Fibroblast of skin of right quadriceps (primary cell): ENCODE results near the gene ID4.
A peak's percentile ranks its signal among the peaks of the same experiment; 100 is the strongest.
"Not testable (repeated sequence)": the region's sequence is repeated elsewhere in the genome, so short reads cannot be mapped to it uniquely, and the experiment has no call there.

Experiments
- DNase-seq: peaks from one replicate; pipeline ENCODE4 v3.0.0-alpha.2; 2013

The ID4 gene

DNA sequence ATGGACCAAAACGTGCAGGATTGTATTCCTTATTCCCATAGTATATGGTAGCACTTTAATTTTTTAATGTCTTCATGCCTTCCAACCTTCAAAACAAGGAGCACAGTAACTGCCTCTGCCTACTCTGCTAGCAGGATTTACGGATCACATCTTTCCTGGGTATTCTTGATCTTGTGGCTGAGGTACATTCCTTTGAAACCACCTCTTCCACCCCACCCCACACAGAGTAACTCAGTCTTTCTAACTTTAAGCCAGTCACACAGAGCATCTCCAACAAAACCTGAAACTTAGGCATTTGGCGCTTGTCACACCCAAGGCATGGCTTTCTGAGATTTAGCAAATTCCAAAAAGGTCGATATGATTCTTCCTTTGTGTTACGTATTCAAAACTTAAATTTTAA, 2.3 kb upstream of the ID4 start:
- DNase-seq, result no peak

DNA sequence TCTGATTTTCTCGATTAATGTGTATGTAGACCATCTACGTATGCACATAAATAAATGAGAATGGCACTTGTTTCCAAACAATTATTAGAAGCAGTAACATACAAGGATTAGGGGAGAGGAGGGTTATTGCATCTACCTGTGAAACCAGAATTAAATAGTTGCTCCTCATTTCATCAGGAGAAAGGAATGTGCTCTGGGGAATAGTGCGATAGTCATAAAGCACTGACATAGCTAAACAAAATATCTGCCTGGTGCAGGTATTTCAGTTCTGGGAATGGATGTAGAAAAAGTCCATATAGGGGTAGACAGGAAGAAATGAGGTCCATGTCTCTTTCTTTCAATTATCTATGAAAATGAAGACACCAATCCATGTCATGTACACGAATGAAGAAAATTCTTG, 1.6 kb upstream of the ID4 start:
- no peak for DNase-seq

DNA sequence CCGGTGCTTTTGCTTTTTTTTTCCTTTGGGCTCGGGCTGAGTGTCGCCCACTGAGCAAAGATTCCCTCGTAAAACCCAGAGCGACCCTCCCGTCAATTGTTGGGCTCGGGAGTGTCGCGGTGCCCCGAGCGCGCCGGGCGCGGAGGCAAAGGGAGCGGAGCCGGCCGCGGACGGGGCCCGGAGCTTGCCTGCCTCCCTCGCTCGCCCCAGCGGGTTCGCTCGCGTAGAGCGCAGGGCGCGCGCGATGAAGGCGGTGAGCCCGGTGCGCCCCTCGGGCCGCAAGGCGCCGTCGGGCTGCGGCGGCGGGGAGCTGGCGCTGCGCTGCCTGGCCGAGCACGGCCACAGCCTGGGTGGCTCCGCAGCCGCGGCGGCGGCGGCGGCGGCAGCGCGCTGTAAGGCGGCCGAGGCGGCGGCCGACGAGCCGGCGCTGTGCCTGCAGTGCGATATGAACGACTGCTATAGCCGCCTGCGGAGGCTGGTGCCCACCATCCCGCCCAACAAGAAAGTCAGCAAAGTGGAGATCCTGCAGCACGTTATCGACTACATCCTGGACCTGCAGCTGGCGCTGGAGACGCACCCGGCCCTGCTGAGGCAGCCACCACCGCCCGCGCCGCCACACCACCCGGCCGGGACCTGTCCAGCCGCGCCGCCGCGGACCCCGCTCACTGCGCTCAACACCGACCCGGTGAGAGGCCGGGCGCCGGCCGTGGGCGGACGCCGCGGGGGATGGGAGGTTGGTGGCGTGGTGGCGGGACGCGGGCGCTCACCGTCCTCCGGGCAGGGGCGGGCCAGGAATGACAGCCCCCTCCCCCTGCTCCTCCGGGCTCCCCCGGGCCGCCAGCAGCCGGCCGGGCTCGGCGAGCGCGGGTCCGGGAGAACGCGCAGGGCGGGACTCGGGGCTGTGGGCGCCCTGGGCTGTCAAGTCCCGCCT, 606 bp downstream of the ID4 start:
- peak; percentile 30 for DNase-seq

DNA sequence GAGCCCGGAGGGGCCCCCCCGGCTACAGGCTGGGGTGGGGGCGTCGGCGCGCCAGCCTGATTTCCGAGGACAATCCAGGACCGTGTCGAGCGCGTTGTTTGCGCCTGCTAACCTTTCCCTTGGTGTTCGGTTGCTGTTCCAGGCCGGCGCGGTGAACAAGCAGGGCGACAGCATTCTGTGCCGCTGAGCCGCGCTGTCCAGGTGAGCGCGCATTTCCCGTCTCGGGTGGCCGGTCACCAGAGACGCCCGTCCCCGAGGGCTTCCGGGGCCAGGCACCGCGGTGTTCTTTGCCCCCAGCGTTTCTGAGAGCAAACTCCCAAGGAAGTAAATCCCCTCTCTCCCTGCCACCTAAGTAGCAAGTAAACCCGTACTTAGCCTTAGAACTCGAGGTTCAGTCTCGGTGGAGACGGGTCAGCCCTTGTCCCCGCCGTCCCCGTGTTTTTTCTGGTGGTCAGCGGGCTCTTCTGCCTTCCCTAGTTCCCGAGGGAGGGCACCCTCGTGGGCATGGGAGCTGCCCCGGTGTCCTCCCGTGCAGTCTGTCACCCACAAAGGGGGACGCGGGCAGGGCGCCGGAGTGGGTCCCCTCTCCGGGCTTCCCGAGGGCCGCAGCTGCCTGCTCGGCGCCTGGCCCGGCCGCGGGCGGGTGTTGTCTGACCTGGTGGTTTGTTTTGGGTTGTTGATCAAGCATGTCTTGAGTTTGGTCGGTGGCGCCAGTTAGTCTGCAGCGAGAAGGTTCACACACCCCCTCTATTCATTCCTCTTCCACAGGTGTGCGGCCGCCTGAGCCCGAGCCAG, 1.5 kb downstream of the ID4 start:
- DNase-seq, result no peak

DNA sequence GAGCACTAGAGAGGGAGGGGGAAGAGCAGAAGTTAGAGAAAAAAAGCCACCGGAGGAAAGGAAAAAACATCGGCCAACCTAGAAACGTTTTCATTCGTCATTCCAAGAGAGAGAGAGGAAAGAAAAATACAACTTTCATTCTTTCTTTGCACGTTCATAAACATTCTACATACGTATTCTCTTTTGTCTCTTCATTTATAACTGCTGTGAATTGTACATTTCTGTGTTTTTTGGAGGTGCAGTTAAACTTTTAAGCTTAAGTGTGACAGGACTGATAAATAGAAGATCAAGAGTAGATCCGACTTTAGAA, 2.0 kb downstream of the ID4 start:
- DNase-seq, result no peak

DNA sequence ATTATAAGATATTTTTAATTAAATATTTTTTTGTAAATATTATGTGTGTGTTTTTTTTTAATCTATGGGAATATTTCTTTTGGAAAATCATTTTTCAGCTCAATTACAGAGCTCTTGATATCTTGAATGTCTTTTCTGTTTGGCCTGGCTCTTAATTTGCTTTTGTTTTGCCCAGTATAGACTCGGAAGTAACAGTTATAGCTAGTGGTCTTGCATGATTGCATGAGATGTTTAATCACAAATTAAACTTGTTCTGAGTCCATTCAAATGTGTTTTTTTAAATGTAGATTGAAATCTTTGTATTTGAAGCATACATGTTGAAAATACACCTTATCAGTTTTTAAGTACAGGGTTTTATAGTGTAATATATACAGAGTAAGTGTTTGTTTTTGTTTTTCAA, 2.6 kb downstream of the ID4 start:
- DNase-seq, result no peak

DNA sequence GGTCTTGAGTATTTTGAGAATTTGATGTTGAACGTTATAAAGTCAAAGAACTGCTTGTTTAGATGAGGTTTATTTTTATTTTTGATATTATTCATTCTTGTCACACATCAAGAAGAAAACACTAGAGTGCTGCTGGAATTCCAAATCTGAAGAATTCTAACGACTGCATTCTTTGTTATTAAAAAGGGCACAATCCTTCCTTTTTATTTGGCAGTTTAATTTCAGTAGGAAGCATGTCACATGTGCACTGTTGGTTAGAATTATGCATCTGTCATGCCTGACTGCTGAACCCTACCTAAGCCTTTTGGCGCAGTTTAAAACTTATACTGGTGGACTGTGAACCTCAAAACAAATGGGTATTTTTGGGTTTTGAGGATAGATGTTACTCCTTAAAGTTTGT, 4.0 kb downstream of the ID4 start:
- DNase-seq, result no peak

DNA sequence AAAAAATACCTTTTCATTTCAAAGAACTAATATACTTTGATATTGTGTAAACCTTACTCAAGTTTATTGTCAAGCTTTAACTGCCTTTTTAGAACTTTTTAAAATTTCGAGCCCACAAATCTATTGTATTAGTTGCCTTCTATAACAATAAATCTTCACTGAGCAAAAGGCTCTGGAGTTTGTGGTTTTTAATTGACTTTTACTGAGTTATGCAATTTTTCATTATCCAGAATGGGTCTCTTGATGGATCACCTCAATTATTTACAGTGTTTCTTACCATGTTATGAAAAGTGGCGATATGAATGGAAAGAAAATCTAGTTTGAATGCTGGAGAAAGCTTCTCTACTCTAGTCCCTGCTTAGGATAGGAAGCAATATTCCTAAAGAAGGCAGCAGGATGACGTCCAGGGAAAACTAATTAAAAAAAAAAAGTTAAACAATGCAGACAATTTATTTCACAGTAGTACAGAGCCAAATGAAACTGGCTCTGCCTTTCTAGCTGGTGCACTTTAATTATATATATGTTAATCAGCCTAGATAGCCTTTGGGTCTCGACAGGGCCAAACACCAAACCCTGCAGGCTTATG, 5.0 kb downstream of the ID4 start:
- DNase-seq, result no peak

DNA sequence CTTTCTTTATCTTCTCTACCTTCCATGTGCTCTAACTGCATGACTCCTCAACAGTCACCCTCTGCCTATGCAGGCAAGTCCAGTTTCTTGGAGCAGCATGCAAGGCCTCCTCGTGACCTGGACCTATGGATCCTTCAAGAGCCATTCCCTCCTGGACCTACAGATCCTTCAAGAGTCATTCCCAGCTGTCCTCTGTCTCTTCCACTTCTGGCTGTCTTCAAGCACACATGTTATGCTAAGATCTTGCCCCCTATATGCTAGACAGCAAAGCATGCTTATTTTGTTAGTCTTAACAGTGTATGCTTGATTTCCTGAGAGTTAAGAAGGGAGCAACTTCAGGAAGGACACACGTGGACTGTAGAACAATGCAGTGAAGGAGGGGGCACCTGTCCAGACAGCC, 7.5 kb downstream of the ID4 start:
- DNase-seq, result no peak

DNA sequence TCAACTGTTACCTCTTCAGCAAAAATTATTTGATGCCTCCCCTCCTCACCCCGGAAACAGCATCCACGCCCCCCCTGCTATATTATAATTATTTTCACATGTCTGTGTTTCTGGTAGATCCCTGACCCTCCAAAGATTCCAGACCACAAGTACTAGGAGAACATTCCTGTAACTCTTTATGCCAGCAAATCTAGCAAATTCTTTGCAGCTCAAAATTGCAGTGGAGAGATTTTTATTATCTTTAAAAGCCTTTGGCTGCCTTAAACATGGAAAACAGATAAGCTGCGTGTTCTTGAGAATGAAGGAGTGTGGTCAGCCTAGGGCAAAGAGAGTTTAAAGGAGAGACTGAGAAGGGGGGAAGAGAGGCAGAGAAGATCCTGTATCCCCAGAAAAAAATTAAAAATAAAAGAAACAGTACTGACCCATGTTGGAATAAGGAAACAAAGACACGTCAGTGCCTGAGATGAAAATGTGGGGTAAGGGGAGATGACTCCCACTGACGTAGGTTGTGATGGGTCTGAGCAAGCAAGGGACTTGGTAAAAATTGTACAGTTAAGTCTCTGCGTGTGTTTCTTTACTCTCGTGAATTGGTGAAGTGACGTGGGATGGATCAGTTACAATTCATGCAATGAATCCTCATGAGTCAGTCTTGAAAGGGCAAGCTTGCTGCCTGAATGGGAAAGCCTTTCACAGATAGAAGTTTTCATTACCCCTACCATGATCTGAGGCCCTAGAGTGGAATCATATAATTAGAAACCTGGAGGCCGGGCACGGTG, 8.3 kb downstream of the ID4 start:
- peak; percentile 57 for DNase-seq

DNA sequence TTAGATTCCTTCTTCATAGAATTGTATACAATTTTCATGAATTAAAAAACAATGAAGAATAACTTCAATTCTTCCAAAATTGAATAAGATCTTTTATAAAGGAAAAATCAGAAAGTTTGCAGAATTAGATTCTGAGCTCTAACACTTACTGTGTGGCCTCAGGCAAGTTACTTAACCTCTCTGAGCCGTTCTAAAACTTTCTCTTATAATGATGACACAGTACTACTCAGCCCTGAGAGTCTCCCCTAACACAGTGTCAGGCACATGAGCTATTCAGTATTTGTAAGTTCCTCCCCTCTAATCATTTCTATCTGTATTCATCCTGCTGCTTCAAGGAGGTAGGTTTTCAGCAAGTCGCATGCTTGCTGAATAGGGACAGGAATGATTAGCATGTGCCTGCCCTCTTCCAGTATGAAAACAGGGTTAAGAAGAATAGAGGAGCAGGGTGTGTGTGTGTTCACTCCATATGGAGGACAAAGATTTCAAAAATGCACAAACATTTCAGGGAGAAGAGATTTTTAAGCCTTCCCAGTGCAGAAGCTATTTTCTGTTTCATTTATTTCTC, 11.4 kb downstream of the ID4 start:
- DNase-seq, result no peak

DNA sequence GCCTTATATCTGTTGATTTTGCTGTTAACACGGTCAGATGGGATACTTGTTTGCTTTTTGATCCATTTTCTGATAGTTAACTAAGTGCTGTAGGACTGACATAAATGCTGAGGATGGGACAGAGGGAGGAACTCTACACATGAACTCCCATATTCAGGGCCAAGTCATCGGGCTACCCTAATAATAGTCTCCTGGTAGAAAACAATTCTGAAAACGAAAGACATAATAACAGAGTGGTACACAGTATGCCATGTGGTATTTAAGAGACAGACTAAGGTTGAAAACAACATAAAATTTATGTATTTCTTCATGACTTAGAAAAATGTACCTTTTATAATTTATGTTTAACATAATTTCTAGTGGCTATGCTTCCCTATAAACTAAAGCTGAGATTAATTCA, 12.0 kb downstream of the ID4 start:
- no peak for DNase-seq

DNA sequence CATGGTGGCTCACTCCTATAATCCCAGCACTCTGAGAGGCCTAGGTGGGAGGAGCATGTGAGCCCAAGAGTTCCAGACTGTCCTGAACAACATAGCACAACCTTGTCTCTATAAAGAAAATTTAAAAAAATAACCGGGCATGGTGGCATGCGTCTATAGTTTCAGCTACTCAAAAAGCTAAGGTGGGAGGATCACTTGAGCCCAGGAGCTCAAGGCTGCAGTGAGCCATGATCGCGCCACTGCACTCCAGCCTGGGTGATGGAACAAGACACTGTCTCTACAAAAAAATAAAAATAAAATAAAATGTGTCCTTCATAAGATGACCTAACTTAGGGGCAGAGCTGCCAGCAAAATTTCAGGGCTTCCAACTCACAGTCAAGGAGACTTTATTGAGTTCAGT, 12.6 kb downstream of the ID4 start:
- no peak for DNase-seq

DNA sequence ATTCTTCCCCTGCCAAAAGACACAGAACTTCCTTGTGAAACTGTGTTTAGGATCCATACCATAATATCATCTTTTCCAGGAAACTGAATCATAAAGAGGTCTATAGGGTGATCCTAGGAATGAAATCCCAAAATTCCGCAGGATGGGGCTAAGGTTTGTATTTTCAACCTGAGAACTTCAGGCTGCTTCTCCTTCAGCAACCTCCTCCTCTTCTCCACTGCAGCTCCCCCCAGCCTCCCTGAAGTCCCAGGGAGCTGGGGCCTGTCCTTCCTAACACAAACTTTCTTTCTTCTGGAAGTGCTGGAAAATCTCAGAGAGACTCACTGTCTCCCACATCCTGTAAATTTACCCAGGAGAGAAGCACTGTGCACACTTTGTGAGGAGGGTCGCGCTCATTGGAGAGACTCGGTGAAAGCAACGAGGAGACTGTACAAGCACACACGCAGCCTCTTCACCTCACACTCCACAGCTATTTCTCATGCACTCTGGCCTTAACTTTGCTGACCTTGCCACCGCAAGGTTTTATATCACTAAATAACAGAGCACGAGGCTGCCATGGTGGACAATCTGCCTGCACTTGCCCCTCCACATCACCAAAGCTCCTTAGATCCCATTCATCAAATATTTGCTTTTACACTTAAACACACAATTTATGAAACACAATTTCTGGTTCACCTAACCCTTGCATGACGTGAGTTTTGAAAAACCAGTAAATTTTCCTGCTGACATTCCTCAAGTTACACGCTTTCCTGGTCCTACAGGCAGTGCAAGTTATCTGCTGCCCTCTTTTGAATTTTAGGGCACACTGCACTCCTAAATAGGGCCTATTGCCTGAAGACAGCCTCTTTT, 14.3 kb downstream of the ID4 start:
- peak; percentile 82 for DNase-seq

DNA sequence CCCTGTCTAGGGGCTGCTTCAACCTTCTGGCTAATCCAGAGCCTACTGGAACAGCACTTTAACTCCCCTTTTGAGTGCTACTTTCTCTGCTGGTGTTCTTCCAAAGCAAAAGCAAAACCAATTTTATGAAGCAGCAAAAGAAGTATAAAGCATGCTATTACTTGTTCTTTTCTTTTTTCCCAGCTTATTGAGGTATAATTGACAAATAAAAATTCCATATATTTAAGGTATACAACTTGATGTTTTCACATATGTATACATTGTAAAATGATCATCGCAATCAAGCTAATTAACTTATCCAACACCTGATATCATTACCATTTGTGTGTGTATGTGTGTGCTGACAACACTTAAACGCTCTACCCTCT, 14.9 kb downstream of the ID4 start:
- no peak for DNase-seq

DNA sequence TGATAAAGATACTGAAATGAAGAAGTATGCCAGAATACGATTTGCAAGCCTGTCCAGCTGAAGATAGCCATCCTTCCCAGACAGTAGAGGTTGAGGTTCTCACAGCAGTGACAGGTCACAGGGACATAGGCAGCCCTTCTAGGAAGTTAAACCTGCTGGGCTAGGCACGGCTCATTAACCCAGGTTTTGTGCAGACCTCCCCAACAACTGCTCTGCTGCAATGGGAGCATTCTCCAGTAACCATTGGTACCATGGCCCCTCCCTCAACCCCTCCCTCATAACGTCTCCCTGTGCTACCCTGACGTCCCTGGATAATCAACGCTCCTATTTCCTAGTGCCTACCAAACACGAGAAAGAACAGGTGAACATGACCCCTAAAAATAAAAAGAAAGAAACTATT, 15.8 kb downstream of the ID4 start:
- DNase-seq, result no peak

DNA sequence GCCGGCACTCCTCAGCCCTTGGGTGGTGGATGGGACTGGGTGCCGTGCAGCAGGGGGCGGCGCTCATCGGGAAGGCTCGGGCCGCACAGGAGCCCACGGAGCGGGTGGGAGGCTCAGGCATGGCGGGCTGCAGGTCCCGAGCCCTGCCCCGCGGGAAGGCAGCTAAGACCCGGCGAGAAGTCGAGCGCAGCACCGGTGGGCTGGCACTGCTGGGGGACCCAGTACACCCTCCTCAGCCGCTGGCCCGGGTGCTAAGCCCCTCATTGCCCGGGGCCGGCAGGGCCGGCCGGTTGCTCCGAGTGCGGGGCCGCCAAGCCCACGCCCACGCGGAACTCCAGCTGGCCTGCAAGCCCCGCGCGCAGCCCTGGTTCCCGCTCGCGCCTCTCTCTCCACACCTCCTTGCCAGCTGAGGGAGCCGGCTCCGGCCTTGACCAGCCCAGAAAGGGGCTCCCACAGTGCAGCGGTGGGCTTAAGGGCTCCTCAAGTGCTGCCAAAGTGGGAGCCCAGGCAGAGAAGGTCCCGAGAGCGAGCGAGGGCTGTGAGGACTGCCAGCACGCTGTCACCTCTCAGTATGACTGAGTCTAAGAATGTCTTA, 17.3 kb downstream of the ID4 start:
- DNase-seq, result not testable (repeated sequence)

DNA sequence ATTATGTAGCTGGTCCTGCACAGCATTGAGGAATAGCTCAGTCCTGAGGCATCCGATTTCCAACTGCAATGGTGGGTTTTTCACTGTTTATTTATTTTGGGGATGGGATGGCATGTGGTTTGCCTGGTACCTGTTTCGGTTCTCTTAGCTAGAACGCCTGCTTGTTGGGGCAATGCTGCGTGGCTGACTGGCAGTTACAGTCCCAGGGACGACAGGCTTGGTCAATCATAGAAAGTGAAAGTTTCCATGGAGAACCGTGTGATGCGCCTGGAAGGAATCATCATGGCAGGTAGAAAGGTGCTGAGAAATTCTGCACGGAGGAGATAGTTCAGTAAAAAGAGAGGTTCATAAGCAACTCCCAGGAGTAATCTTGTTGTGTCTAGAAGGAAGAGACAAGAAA, 18.4 kb downstream of the ID4 start:
- DNase-seq, result no peak

DNA sequence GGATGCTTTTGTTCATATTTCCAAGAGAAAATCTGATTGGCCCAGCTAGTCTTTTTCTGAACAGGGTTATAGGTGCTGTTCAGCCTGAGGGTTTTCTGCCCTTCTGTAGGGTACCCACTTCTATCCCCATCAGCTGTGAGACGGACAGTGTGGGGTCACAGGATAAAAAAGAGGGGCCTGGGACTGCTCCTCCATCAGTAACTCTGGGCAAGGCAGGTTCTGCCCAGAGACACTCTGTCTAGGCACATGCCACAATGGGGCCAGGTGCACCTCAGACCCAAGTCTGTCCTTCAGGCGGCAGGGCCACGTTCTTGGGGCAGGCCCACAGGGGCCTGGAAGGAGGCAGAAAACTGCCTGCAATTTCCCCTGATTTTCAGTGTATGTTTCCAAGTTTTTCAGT, 20.0 kb downstream of the ID4 start:
- no peak for DNase-seq

DNA sequence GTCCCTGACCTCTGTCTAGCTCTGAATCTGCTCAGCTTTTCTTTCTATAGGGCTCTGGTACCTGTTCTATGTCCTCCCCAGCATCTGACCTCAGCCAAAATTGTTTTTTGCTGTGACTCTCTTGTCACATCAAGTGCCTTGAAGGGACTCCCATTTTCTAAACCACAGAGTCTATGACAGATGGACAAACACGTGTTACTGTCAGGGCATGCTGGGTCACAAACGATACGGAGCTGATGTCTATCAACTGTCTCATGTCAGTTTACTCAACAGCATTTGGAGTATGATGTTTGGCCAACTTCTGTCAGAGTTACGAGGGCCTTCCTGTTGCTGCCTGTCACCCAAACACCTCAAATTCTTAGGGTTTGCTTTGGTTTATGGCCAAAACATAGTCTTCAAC, 20.5 kb downstream of the ID4 start:
- no peak for DNase-seq

DNA sequence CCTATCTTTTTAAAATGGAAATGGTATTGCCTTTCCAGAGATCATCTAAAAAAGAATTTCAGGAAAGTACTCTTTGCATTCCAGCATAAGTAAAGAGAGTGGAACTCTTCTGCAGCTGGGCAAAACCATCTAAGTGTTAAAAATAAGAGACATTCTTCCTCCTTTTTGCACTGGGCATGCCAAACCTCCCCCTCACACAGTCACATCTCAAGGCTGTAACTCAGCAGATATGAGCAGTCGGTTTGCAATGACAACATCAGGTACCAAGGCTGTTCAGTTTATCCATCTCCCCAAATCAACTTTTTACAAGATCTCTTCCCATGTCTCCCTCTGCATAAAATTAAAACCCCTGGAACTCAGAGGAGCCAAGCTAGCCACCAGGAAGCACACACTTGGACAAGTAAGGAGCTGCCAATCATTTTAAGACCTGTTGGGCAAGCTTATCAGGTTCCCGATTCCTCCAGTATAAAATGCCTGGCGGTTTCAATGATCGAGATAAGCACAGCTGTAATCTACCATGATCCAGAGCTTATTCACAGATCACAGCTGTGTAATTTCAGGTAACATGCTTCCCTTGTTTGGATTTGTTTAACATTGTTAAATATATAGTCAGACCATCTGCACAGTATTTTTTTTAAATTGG, 23.2 kb downstream of the ID4 start:
- no peak for DNase-seq
